ENCODE measurements around the gene SEC14L5.
A peak's percentile ranks its signal among the peaks of the same experiment; 100 is the strongest.

SEC14L5 gene

GRCh38 chr16:4934591-4934990 lies 23.5 kb upstream of the SEC14L5 start:
- no peaks in the 10 kb centered on the region for H3K79me1 ChIP-seq (ENCODE audit: low read depth, low read length)
- WGBS, 2 donors (ENCODE audit: extremely low coverage in 2 of 2, insufficient read length in 2 of 2, insufficient replicate concordance in 1 of 2), result no CpG with 5 or more reads among the region's 6 CpGs
- no peak overlapping the region for H4K8ac ChIP-seq (ENCODE audit: low read depth, low read length)
- no peak overlapping the region for H3K27ac ChIP-seq (replicated peaks; ENCODE audit: low read length)
- H3K4me2 ChIP-seq (ENCODE audit: insufficient read depth, low read length, poor library complexity, severe bottlenecking), result no peak overlapping the region
- no peak overlapping the region for H3K4me3 ChIP-seq (ENCODE audit: low read length in 2 of 2)
- no peak overlapping the region for H3K23ac ChIP-seq (ENCODE audit: low read depth, low read length, poor library complexity)
- H3K4me1 ChIP-seq (ENCODE audit: control insufficient read depth in 2 of 2, insufficient read depth in 1 of 2, low read depth in 1 of 2, low read length in 2 of 2), result peaks cover 4 to 8% of the 10 kb centered on the region in 2 donors
- no peak for DNase-seq (ENCODE audit: low spot score)
- H3K9ac ChIP-seq (ENCODE audit: low read depth, low read length, poor library complexity), result no peak overlapping the region
- no peak overlapping the region for H4K91ac ChIP-seq (ENCODE audit: low read depth, low read length, poor library complexity)
- H3K27me3 ChIP-seq (ENCODE audit: control insufficient read depth in 3 of 3, insufficient read depth in 3 of 3, low read depth in 1 of 3, low read length in 3 of 3), result peaks cover 8 to 81% (median 25%) of the 10 kb centered on the region in 3 experiments
- H3K9me3 ChIP-seq (replicated peaks in 1 of 2; ENCODE audit: control insufficient read depth in 2 of 2, insufficient read depth in 1 of 2, low read depth in 1 of 2, low read length in 2 of 2), result no peaks in the 10 kb centered on the region
- H3K14ac ChIP-seq (ENCODE audit: low read length), result no peak overlapping the region
- no peak overlapping the region for H3K18ac ChIP-seq (ENCODE audit: low read length)
- H2AK5ac ChIP-seq (ENCODE audit: low read depth, low read length), result no peak overlapping the region
- no peak overlapping the region for H2BK5ac ChIP-seq (ENCODE audit: low read length)
- no peak overlapping the region for H2BK120ac ChIP-seq (ENCODE audit: low read depth, low read length)
- no peak overlapping the region for H2BK15ac ChIP-seq (ENCODE audit: low read length)
- H3K36me3 ChIP-seq (replicated peaks in 1 of 2; ENCODE audit: control insufficient read depth in 2 of 2, insufficient read depth in 2 of 2, low read length in 2 of 2), result no peaks in the 10 kb centered on the region
- H2AFZ ChIP-seq (ENCODE audit: low read length), result no peak overlapping the region
- H2BK12ac ChIP-seq (ENCODE audit: low read length), result no peak overlapping the region
- no peak overlapping the region for H3K4ac ChIP-seq (ENCODE audit: low read length)

- no peak overlapping the region for H2AK5ac ChIP-seq (ENCODE audit: low read depth, low read length)
- H2BK12ac ChIP-seq (ENCODE audit: low read length), result peak overlapping the region; percentile 14
- no peak for DNase-seq (ENCODE audit: low spot score)
- peak overlapping the region; percentile 36 for H3K18ac ChIP-seq (ENCODE audit: low read length)
- peak overlapping the region; percentile 39 for H2BK5ac ChIP-seq (ENCODE audit: low read length)
- H3K14ac ChIP-seq (ENCODE audit: low read length), result peak overlapping the region; percentile 75
- H2BK15ac ChIP-seq (ENCODE audit: low read length), result no peak overlapping the region
- no peaks in the 10 kb centered on the region for H3K9me3 ChIP-seq (replicated peaks in 1 of 2; ENCODE audit: control insufficient read depth in 2 of 2, insufficient read depth in 1 of 2, low read depth in 1 of 2, low read length in 2 of 2)
- no peaks in the 10 kb centered on the region for H3K36me3 ChIP-seq (replicated peaks in 1 of 2; ENCODE audit: control insufficient read depth in 2 of 2, insufficient read depth in 2 of 2, low read length in 2 of 2)
- H2AFZ ChIP-seq (ENCODE audit: low read length), result no peak overlapping the region
- no peak overlapping the region for H4K91ac ChIP-seq (ENCODE audit: low read depth, low read length, poor library complexity)
- H3K9ac ChIP-seq (ENCODE audit: low read depth, low read length, poor library complexity), result no peak overlapping the region
- H3K27ac ChIP-seq (replicated peaks; ENCODE audit: low read length), result no peak overlapping the region
- no peak overlapping the region for H3K4ac ChIP-seq (ENCODE audit: low read length)
- WGBS, 2 donors (ENCODE audit: extremely low coverage in 2 of 2, insufficient read length in 2 of 2, insufficient replicate concordance in 1 of 2), result no CpG with 5 or more reads among the region's 19 CpGs
- no peak overlapping the region for H3K4me3 ChIP-seq (ENCODE audit: low read length in 2 of 2)
- H3K27me3 ChIP-seq (ENCODE audit: control insufficient read depth in 3 of 3, insufficient read depth in 3 of 3, low read depth in 1 of 3, low read length in 3 of 3), result peaks cover 8 to 75% (median 25%) of the 10 kb centered on the region in 3 experiments
- H2BK120ac ChIP-seq (ENCODE audit: low read depth, low read length), result no peak overlapping the region
- H3K4me2 ChIP-seq (ENCODE audit: insufficient read depth, low read length, poor library complexity, severe bottlenecking), result no peak overlapping the region
- H3K79me1 ChIP-seq (ENCODE audit: low read depth, low read length), result no peaks in the 10 kb centered on the region
- H3K23ac ChIP-seq (ENCODE audit: low read depth, low read length, poor library complexity), result peak overlapping the region; percentile 49
- H4K8ac ChIP-seq (ENCODE audit: low read depth, low read length), result no peak overlapping the region
- H3K4me1 ChIP-seq (ENCODE audit: control insufficient read depth in 2 of 2, insufficient read depth in 1 of 2, low read depth in 1 of 2, low read length in 2 of 2), result peaks cover 4 to 8% of the 10 kb centered on the region in 2 donors
Measured at GRCh38 chr16:4935241-4935855, 22.8 kb upstream of the SEC14L5 start.

DNA sequence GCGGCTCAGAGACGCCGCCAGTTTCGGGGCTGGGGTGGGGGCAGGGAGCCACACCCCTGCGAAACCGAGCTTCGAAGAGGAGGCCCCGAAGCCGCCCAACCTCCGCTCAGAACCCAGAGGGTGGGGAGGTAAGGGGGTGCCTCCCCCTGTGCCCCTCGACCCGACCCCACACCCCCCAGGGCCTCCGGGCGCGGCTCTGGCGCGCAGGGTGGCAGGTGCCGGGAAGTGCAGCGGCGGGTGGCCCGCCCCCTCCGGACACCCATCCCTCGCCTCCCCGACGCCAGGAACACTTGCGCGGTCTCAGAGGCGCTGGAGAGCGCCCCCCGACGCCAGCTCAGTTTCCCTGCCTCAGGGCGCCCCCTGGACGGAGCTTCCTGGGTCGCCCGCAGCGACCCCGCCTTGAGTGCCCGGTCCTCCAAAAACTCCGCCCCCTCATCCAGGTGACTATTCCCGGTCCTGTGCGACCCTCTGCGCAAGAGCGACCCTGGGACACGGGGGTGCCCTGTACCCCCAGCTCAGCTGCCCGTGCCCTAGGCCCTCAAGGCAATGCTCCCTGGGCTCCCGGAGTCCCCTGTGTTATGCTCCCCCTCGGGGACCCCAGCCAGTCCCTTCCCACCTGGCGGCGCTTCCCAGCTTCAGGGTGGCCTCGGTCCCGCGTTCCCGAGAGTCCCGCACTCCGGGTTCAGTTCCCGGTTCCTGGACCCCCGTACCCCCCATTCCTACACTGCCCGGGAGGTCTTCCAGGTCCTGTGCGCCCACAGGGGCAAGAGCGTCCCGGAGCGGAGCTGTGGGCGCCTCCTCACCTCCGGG lies 21.7 kb upstream of the SEC14L5 start:
- Histone ChIP-seq H3K4me2 (ENCODE audit: insufficient read depth, low read length, poor library complexity, severe bottlenecking) (peak overlapping the region; percentile 99), H2BK5ac (ENCODE audit: low read length) (peak overlapping the region; percentile 71), H2AK5ac (ENCODE audit: low read depth, low read length) (peak overlapping the region; percentile 50), H3K27ac (replicated peaks; ENCODE audit: low read length) (no peak overlapping the region), H3K4ac (ENCODE audit: low read length) (no peak overlapping the region), H4K8ac (ENCODE audit: low read depth, low read length) (no peak overlapping the region), H2BK15ac (ENCODE audit: low read length) (no peak overlapping the region), H3K36me3 (replicated peaks in 1 of 2; ENCODE audit: control insufficient read depth in 2 of 2, insufficient read depth in 2 of 2, low read length in 2 of 2) (no peaks in the 10 kb centered on the region), H2BK120ac (ENCODE audit: low read depth, low read length) (no peak overlapping the region), H3K14ac (ENCODE audit: low read length) (no peak overlapping the region), H3K9me3 (replicated peaks in 1 of 2; ENCODE audit: control insufficient read depth in 2 of 2, insufficient read depth in 1 of 2, low read depth in 1 of 2, low read length in 2 of 2) (no peaks in the 10 kb centered on the region), H3K23ac (ENCODE audit: low read depth, low read length, poor library complexity) (peak overlapping the region; percentile 90), H3K4me1 (ENCODE audit: control insufficient read depth in 2 of 2, insufficient read depth in 1 of 2, low read depth in 1 of 2, low read length in 2 of 2) (peaks cover 4 to 8% of the 10 kb centered on the region in 2 donors), H4K91ac (ENCODE audit: low read depth, low read length, poor library complexity) (no peak overlapping the region), H2BK12ac (ENCODE audit: low read length) (no peak overlapping the region), H3K27me3 (ENCODE audit: control insufficient read depth in 3 of 3, insufficient read depth in 3 of 3, low read depth in 1 of 3, low read length in 3 of 3) (peaks cover 8 to 74% (median 25%) of the 10 kb centered on the region in 3 experiments), H3K79me1 (ENCODE audit: low read depth, low read length) (no peaks in the 10 kb centered on the region), H3K4me3 (ENCODE audit: low read length in 2 of 2) (peak overlapping the region; percentile 12 to 78), H3K18ac (ENCODE audit: low read length) (peak overlapping the region; percentile 80), H3K9ac (ENCODE audit: low read depth, low read length, poor library complexity) (no peak overlapping the region), H2AFZ (ENCODE audit: low read length) (peak overlapping the region; percentile 84)
- WGBS, 2 donors (ENCODE audit: extremely low coverage in 2 of 2, insufficient read length in 2 of 2, insufficient replicate concordance in 1 of 2), result no CpG with 5 or more reads among the region's 64 CpGs
- DNase-seq (ENCODE audit: low spot score), result no peak
